AG09309 (cell line): Measurements from ENCODE around the gene SALL3.

Experiments
- DNase-seq: peaks from one replicate; pipeline ENCODE4 v3.0.0-alpha.2; 2010; ENCODE audit warnings: low read depth
- H3K4me3 ChIP-seq: 2 replicates; pipeline ENCODE4 v1.5.1; 2011; ENCODE audit warnings: mild to moderate bottlenecking, low read depth, low read length, moderate library complexity; ENCODE audit not compliant: control insufficient read depth
- CTCF ChIP-seq: IDR thresholded peaks from 2 replicates; pipeline ENCODE4 v1.5.1; 2011; ENCODE audit warnings: mild to moderate bottlenecking, low read depth, low read length, inconsistent platforms; ENCODE audit not compliant: insufficient read depth, control insufficient read depth; ENCODE audit errors: missing control alignments

The SALL3 gene

GRCh38 chr18:78979730-78980278 lies at the start of gene SALL3:
Gene SALL3 (plus strand): TSS chr18:78979818. CDS start chr18:78980275, 457 bp downstream.
- TF ChIP-seq CTCF, result no peak
- H3K4me3 ChIP-seq, result no peak within 1 kb of the TSS
- no peak for DNase-seq

GRCh38 chr18:78932281-78932680 lies 47.3 kb upstream of the SALL3 start:
- no peak for DNase-seq
- no peak overlapping the region for H3K4me3 ChIP-seq
- TF ChIP-seq CTCF, result no peak

GRCh38 chr18:78934003-78934402 lies 45.6 kb upstream of the SALL3 start:
- no peak overlapping the region for H3K4me3 ChIP-seq
- TF ChIP-seq CTCF, result no peak
- DNase-seq, result no peak

- DNase-seq, result no peak
- no peak for TF ChIP-seq CTCF
These were observed 44.9 kb upstream of the SALL3 start for GRCh38 chr18:78934551-78935225.

DNA sequence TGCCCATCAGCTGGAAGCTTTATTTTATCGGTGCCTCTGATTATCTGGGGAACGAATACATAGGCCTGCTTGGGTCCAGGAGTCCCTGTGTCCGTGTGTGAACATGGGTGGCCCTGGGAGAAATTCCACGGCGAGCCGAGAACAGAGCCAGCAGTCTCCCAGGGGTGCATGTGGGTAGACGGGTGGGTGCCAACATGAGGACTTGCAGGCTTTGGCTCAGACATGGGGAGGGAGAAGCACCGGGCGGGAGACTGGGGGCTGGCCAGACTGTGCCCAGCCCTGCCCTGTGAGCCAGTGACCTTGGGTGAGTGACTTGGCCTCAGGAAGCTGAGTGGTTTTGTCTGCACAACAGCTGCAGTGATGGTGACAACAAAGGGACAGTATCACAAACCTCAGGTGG lies 44.2 kb upstream of the SALL3 start:
- no peak overlapping the region for H3K4me3 ChIP-seq
- DNase-seq, result no peak
- no peak for TF ChIP-seq CTCF

More at GRCh38 chr18:78934551-78935225, 44.9 kb upstream of the SALL3 start:
- no peak overlapping the region for H3K4me3 ChIP-seq

DNA sequence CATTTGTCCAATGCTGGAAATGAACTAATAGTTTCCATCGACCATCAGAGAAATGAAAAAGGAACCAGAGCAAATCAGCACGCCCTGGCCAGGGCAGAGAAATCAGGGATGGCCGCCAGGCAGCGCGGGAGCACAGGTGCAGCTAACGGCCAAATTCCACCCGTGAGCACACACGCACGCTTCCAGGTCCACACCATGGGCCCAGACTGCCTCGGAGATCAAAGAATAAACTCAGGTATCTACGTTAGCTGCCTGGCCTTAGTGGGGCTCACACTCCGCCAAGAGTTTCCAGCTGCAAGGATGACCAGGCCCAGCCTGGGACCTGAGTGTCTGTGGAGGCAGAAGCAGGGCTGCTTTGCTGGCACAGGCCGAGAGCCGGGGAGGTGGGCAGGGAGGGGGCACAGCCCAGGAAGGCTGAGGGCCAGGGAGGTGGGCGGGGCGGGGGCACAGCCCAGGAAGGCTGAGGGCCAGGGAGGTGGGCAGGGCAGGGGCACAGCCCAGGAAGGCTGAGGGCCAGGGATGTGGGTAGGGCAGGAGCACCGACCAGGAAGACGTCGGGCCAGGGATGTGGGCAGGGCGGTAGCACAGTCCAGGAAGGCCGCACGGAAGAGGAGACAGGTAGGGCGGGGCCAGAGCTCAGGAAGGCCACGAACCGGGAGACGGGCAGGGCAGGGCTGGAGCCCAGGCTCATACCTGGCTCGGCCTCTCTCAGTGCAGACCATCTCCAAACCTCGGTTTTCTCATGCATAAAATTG lies 43.2 kb upstream of the SALL3 start:
- H3K4me3 ChIP-seq, result no peak overlapping the region
- no peak for DNase-seq
- no peak for TF ChIP-seq CTCF
